HepG2 (cell line): Measurements from ENCODE around the gene SH2D3A. TPM values are rescaled to one million over a fixed set of nuclear protein-coding genes. Genes with fewer than 3 reads are reported as not detected.

ENCODE experiments used
- ATF1 ChIP-seq: IDR thresholded peaks from 2 replicates; pipeline ENCODE4 v1.6.1; 2016; ENCODE audit warnings: mild to moderate bottlenecking, control low read depth
- EED ChIP-seq: sonication (generic); formaldehyde crosslinking; IDR thresholded peaks from 2 replicates; pipeline ENCODE4 v1.5.0; 2020; ENCODE audit warnings: mild to moderate bottlenecking, missing genetic modification reagents
- FOSL1 ChIP-seq: sonication (generic); formaldehyde crosslinking; IDR thresholded peaks from 2 replicates; pipeline ENCODE4 v1.9.0; 2021; ENCODE audit warnings: missing genetic modification reagents, borderline replicate concordance
- JUNB ChIP-seq: sonication (generic); formaldehyde crosslinking; IDR thresholded peaks from 2 replicates; pipeline ENCODE4 v1.8.0; 2022; ENCODE audit warnings: missing genetic modification reagents, mild to moderate bottlenecking, borderline replicate concordance
- PHF8 ChIP-seq: sonication (generic); formaldehyde crosslinking; IDR thresholded peaks from 2 replicates; pipeline ENCODE4 v1.5.0; 2020; ENCODE audit warnings: missing genetic modification reagents
- SAFB2 ChIP-seq: sonication (generic); formaldehyde crosslinking; IDR thresholded peaks from 2 replicates; pipeline ENCODE4 v1.5.1; 2020; ENCODE audit warnings: missing genetic modification reagents, low read depth, mild to moderate bottlenecking, borderline replicate concordance
- STAG1 ChIP-seq: sonication (generic); formaldehyde crosslinking; IDR thresholded peaks from 2 replicates; pipeline ENCODE4 v1.4.0; 2020; ENCODE audit warnings: missing genetic modification reagents
- ZNF572 ChIP-seq: sonication (generic); formaldehyde crosslinking; IDR thresholded peaks from 2 replicates; pipeline ENCODE4 v1.5.1; 2020; ENCODE audit warnings: mild to moderate bottlenecking, missing genetic modification reagents
- ZSCAN22 ChIP-seq: sonication (generic); formaldehyde crosslinking; IDR thresholded peaks from 2 replicates; pipeline ENCODE4 v1.4.0; 2020; ENCODE audit warnings: mild to moderate bottlenecking, missing genetic modification reagents
- polyA plus RNA-seq, 8 experiments: library from polyadenylated mRNA; depleted of rRNA in 3 of 8; stranded (reverse) in 7 of 8; unstranded in 1 of 8; fragments of >200 nt; fragmentation: Illumina TruSeq in 4 of 8; extraction: Trizol in 4 of 8; gene quantifications; 2 replicates each; pipeline versions ENCODE4 v1.2.1 to v1.2.3, GENCODE V29; 2011 to 2016; ENCODE audit warnings: low read depth in 4 of 8, missing spikeins in 1 of 8, mixed read lengths in 1 of 8; ENCODE audit not compliant: insufficient read depth in 1 of 8
- total RNA-seq, 5 experiments: library from RNA; depleted of rRNA; stranded (reverse); fragments of >200 nt; fragmentation: Illumina TruSeq; extraction: Trizol; gene quantifications; 2 replicates each; pipeline ENCODE4 v1.2.3, GENCODE V29; 2016; ENCODE audit warnings: low read depth in 1 of 5
- TF ChIP-seq, protein P1 (sequence below): sonication (generic); formaldehyde crosslinking; IDR thresholded peaks from 2 replicates; pipeline ENCODE4 v1.4.0; 2020; ENCODE audit warnings: mild to moderate bottlenecking, missing genetic modification reagents
- TF ChIP-seq, protein P2 (sequence below): sonication (generic); formaldehyde crosslinking; IDR thresholded peaks from 2 replicates; pipeline ENCODE4 v1.4.0; 2020; ENCODE audit warnings: missing genetic modification reagents, mild to moderate bottlenecking, borderline replicate concordance
- TF ChIP-seq, protein P3 (sequence below): sonication (generic); formaldehyde crosslinking; IDR thresholded peaks from 2 replicates; pipeline ENCODE4 v1.4.0; 2020; ENCODE audit warnings: missing genetic modification reagents, borderline replicate concordance
- TF ChIP-seq, protein P4 (sequence below): sonication (generic); formaldehyde crosslinking; conservative IDR thresholded peaks from 2 replicates; pipeline ENCODE4 v1.8.1; 2023; ENCODE audit warnings: missing genetic modification reagents
- TF ChIP-seq, protein P5 (sequence below): sonication (generic); formaldehyde crosslinking; IDR thresholded peaks from 2 replicates; pipeline ENCODE4 v1.9.0; 2021; ENCODE audit warnings: missing genetic modification reagents, borderline replicate concordance

The SH2D3A gene
- total and polyA plus RNA-seq, 2 of the 13 experiments (the other 11 are each of a cell fraction or from before 2014, with no cell fraction given), result 1.0 to 2.2 TPM

DNA sequence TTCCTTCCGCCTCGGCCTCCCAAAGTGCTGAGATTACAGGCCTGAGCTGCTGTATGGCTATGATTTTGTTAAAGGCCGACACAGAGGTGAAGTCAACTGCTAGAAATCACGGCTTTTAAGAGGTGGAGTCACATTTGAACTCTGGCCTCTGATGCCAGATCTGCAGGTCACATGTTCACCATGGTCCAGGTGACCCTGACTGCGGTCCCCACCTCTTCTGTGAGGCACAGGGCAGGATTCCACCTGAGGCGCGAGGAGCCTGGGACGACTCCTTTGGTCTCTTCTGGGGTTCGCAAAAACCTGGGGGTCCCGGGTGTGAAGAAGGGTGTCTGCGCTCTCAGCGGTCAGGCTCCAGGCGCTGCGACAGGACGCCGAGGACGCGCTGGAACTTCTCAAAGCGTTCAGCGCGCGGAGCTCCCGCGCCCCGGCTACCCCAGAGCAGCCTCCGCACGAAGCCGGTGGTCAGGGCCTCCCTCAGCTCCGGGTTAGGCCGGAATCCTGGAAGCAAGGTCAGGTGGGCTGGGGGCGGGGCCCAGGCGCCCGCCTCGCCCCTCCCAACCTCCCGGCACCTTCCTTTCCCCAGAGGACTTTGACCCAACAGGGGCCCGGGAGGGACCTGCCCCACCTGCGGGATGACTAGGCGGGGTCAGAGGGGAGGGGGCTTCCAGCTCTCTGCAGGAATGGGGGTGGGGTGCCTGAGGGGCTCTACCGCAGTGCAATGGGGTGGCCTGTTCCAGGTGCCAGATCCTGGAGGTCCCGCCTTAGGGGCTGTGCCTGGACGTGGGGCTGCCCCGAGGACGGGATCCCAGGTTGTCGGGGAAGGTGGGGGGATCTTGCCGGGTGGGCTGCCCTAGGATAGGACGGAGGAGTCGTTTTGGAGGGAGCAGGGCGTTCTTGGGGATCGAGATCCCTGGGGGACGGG, 14.7 kb downstream of the SH2D3A start (continued):
- TF ChIP-seq, protein P1, sequence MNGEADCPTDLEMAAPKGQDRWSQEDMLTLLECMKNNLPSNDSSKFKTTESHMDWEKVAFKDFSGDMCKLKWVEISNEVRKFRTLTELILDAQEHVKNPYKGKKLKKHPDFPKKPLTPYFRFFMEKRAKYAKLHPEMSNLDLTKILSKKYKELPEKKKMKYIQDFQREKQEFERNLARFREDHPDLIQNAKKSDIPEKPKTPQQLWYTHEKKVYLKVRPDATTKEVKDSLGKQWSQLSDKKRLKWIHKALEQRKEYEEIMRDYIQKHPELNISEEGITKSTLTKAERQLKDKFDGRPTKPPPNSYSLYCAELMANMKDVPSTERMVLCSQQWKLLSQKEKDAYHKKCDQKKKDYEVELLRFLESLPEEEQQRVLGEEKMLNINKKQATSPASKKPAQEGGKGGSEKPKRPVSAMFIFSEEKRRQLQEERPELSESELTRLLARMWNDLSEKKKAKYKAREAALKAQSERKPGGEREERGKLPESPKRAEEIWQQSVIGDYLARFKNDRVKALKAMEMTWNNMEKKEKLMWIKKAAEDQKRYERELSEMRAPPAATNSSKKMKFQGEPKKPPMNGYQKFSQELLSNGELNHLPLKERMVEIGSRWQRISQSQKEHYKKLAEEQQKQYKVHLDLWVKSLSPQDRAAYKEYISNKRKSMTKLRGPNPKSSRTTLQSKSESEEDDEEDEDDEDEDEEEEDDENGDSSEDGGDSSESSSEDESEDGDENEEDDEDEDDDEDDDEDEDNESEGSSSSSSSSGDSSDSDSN (CRISPR knock-in tag), result peak; percentile 87
- TF ChIP-seq ZNF572 (CRISPR knock-in tag) (0 out of 2 replicates have a peak, but pooled peaks have one; percentile 77), STAG1 (no peak), FOSL1 (no peak), JUNB (CRISPR knock-in tag) (no peak), PHF8 (CRISPR knock-in tag) (peak; percentile 12; the same call in 1 of the 2 replicates), ZSCAN22 (CRISPR knock-in tag) (no peak), EED (CRISPR knock-in tag) (no peak), ATF1 (CRISPR knock-in tag) (0 out of 2 replicates have a peak, but pooled peaks have one; percentile 20), SAFB2 (CRISPR knock-in tag) (peak; percentile 16; the same call in 1 of the 2 replicates)
- TF ChIP-seq, protein P2, sequence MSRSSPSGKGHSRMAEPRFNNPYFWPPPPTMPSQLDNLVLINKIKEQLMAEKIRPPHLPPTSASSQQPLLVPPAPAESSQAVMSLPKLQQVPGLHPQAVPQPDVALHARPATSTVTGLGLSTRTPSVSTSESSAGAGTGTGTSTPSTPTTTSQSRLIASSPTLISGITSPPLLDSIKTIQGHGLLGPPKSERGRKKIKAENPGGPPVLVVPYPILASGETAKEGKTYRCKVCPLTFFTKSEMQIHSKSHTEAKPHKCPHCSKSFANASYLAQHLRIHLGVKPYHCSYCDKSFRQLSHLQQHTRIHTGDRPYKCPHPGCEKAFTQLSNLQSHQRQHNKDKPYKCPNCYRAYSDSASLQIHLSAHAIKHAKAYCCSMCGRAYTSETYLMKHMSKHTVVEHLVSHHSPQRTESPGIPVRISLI (CRISPR knock-in tag), result no peak
- TF ChIP-seq, protein P3, sequence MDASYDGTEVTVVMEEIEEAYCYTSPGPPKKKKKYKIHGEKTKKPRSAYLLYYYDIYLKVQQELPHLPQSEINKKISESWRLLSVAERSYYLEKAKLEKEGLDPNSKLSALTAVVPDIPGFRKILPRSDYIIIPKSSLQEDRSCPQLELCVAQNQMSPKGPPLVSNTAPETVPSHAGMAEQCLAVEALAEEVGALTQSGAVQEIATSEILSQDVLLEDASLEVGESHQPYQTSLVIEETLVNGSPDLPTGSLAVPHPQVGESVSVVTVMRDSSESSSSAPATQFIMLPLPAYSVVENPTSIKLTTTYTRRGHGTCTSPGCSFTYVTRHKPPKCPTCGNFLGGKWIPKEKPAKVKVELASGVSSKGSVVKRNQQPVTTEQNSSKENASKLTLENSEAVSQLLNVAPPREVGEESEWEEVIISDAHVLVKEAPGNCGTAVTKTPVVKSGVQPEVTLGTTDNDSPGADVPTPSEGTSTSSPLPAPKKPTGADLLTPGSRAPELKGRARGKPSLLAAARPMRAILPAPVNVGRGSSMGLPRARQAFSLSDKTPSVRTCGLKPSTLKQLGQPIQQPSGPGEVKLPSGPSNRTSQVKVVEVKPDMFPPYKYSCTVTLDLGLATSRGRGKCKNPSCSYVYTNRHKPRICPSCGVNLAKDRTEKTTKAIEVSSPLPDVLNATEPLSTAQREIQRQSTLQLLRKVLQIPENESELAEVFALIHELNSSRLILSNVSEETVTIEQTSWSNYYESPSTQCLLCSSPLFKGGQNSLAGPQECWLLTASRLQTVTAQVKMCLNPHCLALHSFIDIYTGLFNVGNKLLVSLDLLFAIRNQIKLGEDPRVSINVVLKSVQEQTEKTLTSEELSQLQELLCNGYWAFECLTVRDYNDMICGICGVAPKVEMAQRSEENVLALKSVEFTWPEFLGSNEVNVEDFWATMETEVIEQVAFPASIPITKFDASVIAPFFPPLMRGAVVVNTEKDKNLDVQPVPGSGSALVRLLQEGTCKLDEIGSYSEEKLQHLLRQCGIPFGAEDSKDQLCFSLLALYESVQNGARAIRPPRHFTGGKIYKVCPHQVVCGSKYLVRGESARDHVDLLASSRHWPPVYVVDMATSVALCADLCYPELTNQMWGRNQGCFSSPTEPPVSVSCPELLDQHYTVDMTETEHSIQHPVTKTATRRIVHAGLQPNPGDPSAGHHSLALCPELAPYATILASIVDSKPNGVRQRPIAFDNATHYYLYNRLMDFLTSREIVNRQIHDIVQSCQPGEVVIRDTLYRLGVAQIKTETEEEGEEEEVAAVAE (CRISPR knock-in tag), result peak; percentile 84
- TF ChIP-seq, protein P4, sequence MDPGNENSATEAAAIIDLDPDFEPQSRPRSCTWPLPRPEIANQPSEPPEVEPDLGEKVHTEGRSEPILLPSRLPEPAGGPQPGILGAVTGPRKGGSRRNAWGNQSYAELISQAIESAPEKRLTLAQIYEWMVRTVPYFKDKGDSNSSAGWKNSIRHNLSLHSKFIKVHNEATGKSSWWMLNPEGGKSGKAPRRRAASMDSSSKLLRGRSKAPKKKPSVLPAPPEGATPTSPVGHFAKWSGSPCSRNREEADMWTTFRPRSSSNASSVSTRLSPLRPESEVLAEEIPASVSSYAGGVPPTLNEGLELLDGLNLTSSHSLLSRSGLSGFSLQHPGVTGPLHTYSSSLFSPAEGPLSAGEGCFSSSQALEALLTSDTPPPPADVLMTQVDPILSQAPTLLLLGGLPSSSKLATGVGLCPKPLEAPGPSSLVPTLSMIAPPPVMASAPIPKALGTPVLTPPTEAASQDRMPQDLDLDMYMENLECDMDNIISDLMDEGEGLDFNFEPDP (CRISPR knock-in tag), result no peak
- TF ChIP-seq, protein P5, sequence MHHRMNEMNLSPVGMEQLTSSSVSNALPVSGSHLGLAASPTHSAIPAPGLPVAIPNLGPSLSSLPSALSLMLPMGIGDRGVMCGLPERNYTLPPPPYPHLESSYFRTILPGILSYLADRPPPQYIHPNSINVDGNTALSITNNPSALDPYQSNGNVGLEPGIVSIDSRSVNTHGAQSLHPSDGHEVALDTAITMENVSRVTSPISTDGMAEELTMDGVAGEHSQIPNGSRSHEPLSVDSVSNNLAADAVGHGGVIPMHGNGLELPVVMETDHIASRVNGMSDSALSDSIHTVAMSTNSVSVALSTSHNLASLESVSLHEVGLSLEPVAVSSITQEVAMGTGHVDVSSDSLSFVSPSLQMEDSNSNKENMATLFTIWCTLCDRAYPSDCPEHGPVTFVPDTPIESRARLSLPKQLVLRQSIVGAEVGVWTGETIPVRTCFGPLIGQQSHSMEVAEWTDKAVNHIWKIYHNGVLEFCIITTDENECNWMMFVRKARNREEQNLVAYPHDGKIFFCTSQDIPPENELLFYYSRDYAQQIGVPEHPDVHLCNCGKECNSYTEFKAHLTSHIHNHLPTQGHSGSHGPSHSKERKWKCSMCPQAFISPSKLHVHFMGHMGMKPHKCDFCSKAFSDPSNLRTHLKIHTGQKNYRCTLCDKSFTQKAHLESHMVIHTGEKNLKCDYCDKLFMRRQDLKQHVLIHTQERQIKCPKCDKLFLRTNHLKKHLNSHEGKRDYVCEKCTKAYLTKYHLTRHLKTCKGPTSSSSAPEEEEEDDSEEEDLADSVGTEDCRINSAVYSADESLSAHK (CRISPR knock-in tag), result no peak
